WTC11 (cell line): ENCODE data around the gene F10. TPM values are rescaled to one million over a fixed set of nuclear protein-coding genes. Genes with fewer than 3 reads are reported as not detected.

Experiments used
- ATAC-seq: fragments of 200-7000 bp; cut with Tn5 transposase; 2 replicates; pipeline ENCODE4 v1.10.0; 2021; ENCODE audit warnings: mild to moderate bottlenecking, moderate library complexity
- CTCF ChIA-PET: fragments of 300-600 bp; sonication (Branson Sonifier 250); formaldehyde crosslinking; loops from one replicate; lab custom pipeline; 2021; ENCODE audit warnings: antibody characterized with exemption; lab: Charles Lee
- POLR2A ChIA-PET: fragments of 350-600 bp; sonication (Branson Sonifier 250); formaldehyde crosslinking; loops from one replicate; lab custom pipeline; 2021; ENCODE audit warnings: antibody characterized with exemption; lab: Charles Lee
- DNase-seq: peaks from one replicate; pipeline ENCODE4 v3.0.0; 2021; ENCODE audit warnings: low spot score
- H3K27ac Mint-ChIP-seq: 2 replicates; pipeline ENCODE4 v1.8.0; 2021; ENCODE audit warnings: mixed read lengths
- H3K27me3 Mint-ChIP-seq: 2 replicates; pipeline ENCODE4 v1.8.0; 2021; ENCODE audit warnings: low read depth, mild to moderate bottlenecking, moderate library complexity, mixed read lengths
- H3K36me3 Mint-ChIP-seq: 2 replicates; pipeline ENCODE4 v1.8.0; 2021; ENCODE audit warnings: mixed read lengths
- H3K4me1 Mint-ChIP-seq: 2 replicates; pipeline ENCODE4 v1.8.0; 2022; ENCODE audit warnings: mixed read lengths
- H3K4me3 Mint-ChIP-seq: 2 replicates; pipeline ENCODE4 v1.8.0; 2021; ENCODE audit warnings: mild to moderate bottlenecking, moderate library complexity, mixed read lengths
- H3K9me3 Mint-ChIP-seq: 2 replicates; pipeline ENCODE4 v1.8.0; 2021; ENCODE audit warnings: mixed read lengths
- AR ChIP-seq: fragments of 250-450 bp; sonication (Bioruptor Pico); IDR thresholded peaks from 2 replicates; pipeline ENCODE4 v1.9.0; 2021; ENCODE audit warnings: mild to moderate bottlenecking
- ATF1 ChIP-seq: sonication (generic); formaldehyde crosslinking; IDR thresholded peaks from 2 replicates; pipeline ENCODE4 v1.8.1; 2023; ENCODE audit warnings: mild to moderate bottlenecking, moderate library complexity, missing genetic modification reagents
- ESRRA ChIP-seq: sonication (generic); formaldehyde crosslinking; IDR thresholded peaks from 2 replicates; pipeline ENCODE4 v1.8.1; 2022; ENCODE audit warnings: mild to moderate bottlenecking, missing genetic modification reagents, borderline replicate concordance
- ETV6 ChIP-seq: sonication (generic); formaldehyde crosslinking; IDR thresholded peaks from 2 replicates; pipeline ENCODE4 v1.8.1; 2022; ENCODE audit warnings: mild to moderate bottlenecking, missing genetic modification reagents
- FOXK1 ChIP-seq: sonication (generic); formaldehyde crosslinking; IDR thresholded peaks from 2 replicates; pipeline ENCODE4 v1.8.0; 2022; ENCODE audit warnings: mild to moderate bottlenecking, moderate library complexity, missing genetic modification reagents
- HMGA2 ChIP-seq: fragments of 250-450 bp; sonication (Bioruptor Pico); IDR thresholded peaks from 2 replicates; pipeline ENCODE4 v1.4.0; 2021; ENCODE audit warnings: mild to moderate bottlenecking, moderate library complexity
- IRF2 ChIP-seq: sonication (generic); formaldehyde crosslinking; IDR thresholded peaks from 2 replicates; pipeline ENCODE4 v1.8.0; 2022; ENCODE audit warnings: low read depth, missing genetic modification reagents, borderline replicate concordance
- KAT7 ChIP-seq: sonication (generic); formaldehyde crosslinking; IDR thresholded peaks from 2 replicates; pipeline ENCODE4 v1.8.1; 2023; ENCODE audit warnings: missing genetic modification reagents, mild to moderate bottlenecking, borderline replicate concordance
- MAX ChIP-seq: sonication (generic); formaldehyde crosslinking; IDR thresholded peaks from 2 replicates; pipeline ENCODE4 v1.8.0; 2022; ENCODE audit warnings: mild to moderate bottlenecking, missing genetic modification reagents
- MLX ChIP-seq: sonication (generic); formaldehyde crosslinking; IDR thresholded peaks from 2 replicates; pipeline ENCODE4 v1.8.1; 2023; ENCODE audit warnings: mild to moderate bottlenecking, missing genetic modification reagents, moderate library complexity
- NFE2L1 ChIP-seq: sonication (generic); formaldehyde crosslinking; IDR thresholded peaks from 2 replicates; pipeline ENCODE4 v1.8.1; 2023; ENCODE audit warnings: missing genetic modification reagents
- NR1H2 ChIP-seq: sonication (generic); formaldehyde crosslinking; IDR thresholded peaks from 2 replicates; pipeline ENCODE4 v1.9.0; 2021; ENCODE audit warnings: mild to moderate bottlenecking, moderate library complexity, missing genetic modification reagents
- RELA ChIP-seq: sonication (generic); formaldehyde crosslinking; IDR thresholded peaks from 2 replicates; pipeline ENCODE4 v1.8.1; 2022; ENCODE audit warnings: missing genetic modification reagents, mild to moderate bottlenecking, borderline replicate concordance
- TEAD1 ChIP-seq: sonication (generic); formaldehyde crosslinking; IDR thresholded peaks from 2 replicates; pipeline ENCODE4 v1.8.0; 2022; ENCODE audit warnings: mild to moderate bottlenecking, missing genetic modification reagents
- USF2 ChIP-seq: sonication (generic); formaldehyde crosslinking; IDR thresholded peaks from 2 replicates; pipeline ENCODE4 v1.8.1; 2023; ENCODE audit warnings: mild to moderate bottlenecking, missing genetic modification reagents, moderate library complexity
- ZNF121 ChIP-seq: sonication (generic); formaldehyde crosslinking; IDR thresholded peaks from 2 replicates; pipeline ENCODE4 v1.8.0; 2023; ENCODE audit warnings: missing genetic modification reagents
- ZNF219 ChIP-seq: sonication (generic); formaldehyde crosslinking; IDR thresholded peaks from 2 replicates; pipeline ENCODE4 v1.8.0; 2023; ENCODE audit warnings: missing genetic modification reagents, mild to moderate bottlenecking, borderline replicate concordance
- ZNF423 ChIP-seq: fragments of 250-450 bp; sonication (Bioruptor Pico); IDR thresholded peaks from 2 replicates; pipeline ENCODE4 v2.1.2; 2022; ENCODE audit warnings: mild to moderate bottlenecking, moderate library complexity
- ZNF671 ChIP-seq: fragments of 250-450 bp; sonication (Bioruptor Pico); IDR thresholded peaks from 2 replicates; pipeline ENCODE4 v1.8.0; 2021; ENCODE audit warnings: mild to moderate bottlenecking
- total RNA-seq: library from RNA; stranded (reverse); gene quantifications from 3 replicates; pipeline ENCODE4 v1.2.3, GENCODE V29; 2021
- TF ChIP-seq, protein P1 (sequence below): sonication (generic); formaldehyde crosslinking; IDR thresholded peaks from 2 replicates; pipeline ENCODE4 v1.8.0; 2022; ENCODE audit warnings: mild to moderate bottlenecking, missing genetic modification reagents
- TF ChIP-seq, protein P2 (sequence below): sonication (generic); formaldehyde crosslinking; IDR thresholded peaks from 2 replicates; pipeline ENCODE4 v1.8.0; 2022; ENCODE audit warnings: mild to moderate bottlenecking, missing genetic modification reagents
- TF ChIP-seq, protein P3 (sequence below): sonication (generic); formaldehyde crosslinking; IDR thresholded peaks from 2 replicates; pipeline ENCODE4 v1.8.1; 2023; ENCODE audit warnings: mild to moderate bottlenecking, moderate library complexity, missing genetic modification reagents

Gene F10
- total RNA-seq, 1 experiment from 2014 or later: 0.87 TPM

DNA sequence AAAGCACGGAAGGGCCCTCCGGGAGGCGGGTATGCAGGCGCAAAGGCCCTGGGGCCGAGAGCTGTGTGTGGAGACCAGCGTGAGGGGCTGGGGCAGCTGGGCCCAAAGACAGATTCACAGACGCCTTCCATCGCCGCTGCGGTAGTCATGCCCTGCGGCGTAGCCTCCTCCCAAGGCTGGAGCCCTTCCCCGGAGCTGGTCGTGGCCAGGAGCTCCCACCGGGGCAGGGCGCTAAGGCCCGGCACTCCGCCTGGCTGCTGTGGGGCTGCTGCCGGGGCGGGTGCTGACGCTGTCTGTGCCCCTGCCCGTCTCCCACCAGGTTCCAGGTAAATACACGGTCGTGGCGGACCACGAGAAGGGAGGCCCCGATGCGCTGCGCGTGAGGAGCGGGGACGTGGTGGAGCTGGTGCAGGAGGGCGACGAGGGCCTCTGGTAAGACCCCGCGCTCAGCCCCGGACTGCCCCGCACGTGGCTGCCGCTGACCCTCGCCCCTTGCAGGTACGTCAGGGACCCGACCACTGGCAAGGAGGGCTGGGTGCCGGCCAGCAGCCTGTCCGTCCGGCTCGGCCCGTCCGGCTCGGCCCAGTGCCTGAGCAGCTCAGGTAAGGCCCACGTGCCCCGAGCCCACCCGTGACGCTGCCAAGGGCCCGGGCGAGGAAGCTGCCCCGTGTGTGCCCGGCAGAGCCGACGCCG is 26.4 kb upstream of the F10 start:
- no peak for DNase-seq
- ChIA-PET POLR2A (no interaction called here), CTCF (interaction anchor here (1.4 to 2.7 kb wide), 2 partner anchors 10 to 66 kb away, joined by 3 to 10 read pairs; no protein-coding TSS in a partner anchor)
- no peaks in the 10 kb centered on the region for H3K27me3 Mint-ChIP-seq
- no peak for ATAC-seq
- TF ChIP-seq ETV6 (CRISPR knock-in tag) (no peak), ZNF219 (CRISPR knock-in tag) (no peak), USF2 (CRISPR knock-in tag) (no peak), ZNF671 (CRISPR knock-in tag) (no peak), FOXK1 (CRISPR knock-in tag) (no peak), KAT7 (CRISPR knock-in tag) (no peak), IRF2 (CRISPR knock-in tag) (no peak), MLX (no peak), RELA (CRISPR knock-in tag) (no peak), ZNF121 (CRISPR knock-in tag) (no peak), NFE2L1 (CRISPR knock-in tag) (no peak), MAX (CRISPR knock-in tag) (no peak), ESRRA (CRISPR knock-in tag) (no peak), NR1H2 (no peak)
- TF ChIP-seq, protein P1, sequence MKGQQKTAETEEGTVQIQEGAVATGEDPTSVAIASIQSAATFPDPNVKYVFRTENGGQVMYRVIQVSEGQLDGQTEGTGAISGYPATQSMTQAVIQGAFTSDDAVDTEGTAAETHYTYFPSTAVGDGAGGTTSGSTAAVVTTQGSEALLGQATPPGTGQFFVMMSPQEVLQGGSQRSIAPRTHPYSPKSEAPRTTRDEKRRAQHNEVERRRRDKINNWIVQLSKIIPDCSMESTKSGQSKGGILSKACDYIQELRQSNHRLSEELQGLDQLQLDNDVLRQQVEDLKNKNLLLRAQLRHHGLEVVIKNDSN (CRISPR knock-in tag): no peak
- TF ChIP-seq, protein P2, sequence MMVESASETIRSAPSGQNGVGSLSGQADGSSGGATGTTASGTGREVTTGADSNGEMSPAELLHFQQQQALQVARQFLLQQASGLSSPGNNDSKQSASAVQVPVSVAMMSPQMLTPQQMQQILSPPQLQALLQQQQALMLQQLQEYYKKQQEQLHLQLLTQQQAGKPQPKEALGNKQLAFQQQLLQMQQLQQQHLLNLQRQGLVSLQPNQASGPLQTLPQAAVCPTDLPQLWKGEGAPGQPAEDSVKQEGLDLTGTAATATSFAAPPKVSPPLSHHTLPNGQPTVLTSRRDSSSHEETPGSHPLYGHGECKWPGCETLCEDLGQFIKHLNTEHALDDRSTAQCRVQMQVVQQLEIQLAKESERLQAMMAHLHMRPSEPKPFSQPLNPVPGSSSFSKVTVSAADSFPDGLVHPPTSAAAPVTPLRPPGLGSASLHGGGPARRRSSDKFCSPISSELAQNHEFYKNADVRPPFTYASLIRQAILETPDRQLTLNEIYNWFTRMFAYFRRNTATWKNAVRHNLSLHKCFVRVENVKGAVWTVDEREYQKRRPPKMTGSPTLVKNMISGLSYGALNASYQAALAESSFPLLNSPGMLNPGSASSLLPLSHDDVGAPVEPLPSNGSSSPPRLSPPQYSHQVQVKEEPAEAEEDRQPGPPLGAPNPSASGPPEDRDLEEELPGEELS (CRISPR knock-in tag): no peak
- TF ChIP-seq, protein P3, sequence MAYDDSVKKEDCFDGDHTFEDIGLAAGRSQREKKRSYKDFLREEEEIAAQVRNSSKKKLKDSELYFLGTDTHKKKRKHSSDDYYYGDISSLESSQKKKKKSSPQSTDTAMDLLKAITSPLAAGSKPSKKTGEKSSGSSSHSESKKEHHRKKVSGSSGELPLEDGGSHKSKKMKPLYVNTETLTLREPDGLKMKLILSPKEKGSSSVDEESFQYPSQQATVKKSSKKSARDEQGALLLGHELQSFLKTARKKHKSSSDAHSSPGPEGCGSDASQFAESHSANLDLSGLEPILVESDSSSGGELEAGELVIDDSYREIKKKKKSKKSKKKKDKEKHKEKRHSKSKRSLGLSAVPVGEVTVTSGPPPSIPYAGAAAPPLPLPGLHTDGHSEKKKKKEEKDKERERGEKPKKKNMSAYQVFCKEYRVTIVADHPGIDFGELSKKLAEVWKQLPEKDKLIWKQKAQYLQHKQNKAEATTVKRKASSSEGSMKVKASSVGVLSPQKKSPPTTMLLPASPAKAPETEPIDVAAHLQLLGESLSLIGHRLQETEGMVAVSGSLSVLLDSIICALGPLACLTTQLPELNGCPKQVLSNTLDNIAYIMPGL (CRISPR knock-in tag): no peak
- TF ChIP-seq, all 79 proteins: peak for 0
- H3K27ac Mint-ChIP-seq: no peak overlapping the region
- H3K4me3 Mint-ChIP-seq: no peak overlapping the region
- no peaks in the 10 kb centered on the region for H3K9me3 Mint-ChIP-seq
- no peaks in the 10 kb centered on the region for H3K36me3 Mint-ChIP-seq
- peaks cover 3% of the 10 kb centered on the region; the same call in 1 of the 2 replicates for H3K4me1 Mint-ChIP-seq

DNA sequence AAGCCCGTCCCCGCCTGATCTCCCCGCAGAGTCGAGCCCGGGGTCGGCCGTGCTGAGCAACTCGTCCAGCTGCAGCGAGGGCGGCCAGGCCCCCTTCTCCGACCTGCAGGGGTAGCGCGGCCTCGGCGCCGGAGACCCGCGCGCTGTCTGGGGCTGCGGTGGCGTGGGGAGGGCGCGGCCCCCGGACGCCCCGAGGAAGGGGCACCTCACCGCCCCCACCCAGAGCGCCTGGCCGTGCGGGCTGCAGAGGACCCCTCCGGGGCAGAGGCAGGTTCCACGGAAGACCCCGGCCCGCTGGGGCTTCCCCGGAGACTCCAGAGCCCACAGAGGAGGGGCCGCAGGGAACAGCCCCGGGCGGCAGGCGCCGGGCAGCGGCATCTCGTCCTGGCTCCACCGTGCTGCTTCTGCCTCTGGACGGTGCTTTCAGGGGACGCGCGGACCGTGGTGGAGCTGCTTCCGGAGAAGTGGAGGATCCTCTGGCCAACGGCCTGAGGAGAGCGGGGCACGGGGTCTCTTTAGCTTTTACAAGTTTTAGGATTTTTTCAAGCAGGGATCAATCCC is 25.8 kb upstream of the F10 start:
- ChIA-PET CTCF (interaction anchor here (0.6 to 2.7 kb wide), 3 partner anchors 11 to 116 kb away, joined by 3 to 10 read pairs (median 5); no protein-coding TSS in a partner anchor), POLR2A (interaction anchor here (1.1 kb wide), 1 partner anchor 13 kb away, joined by 3 read pairs; no protein-coding TSS in a partner anchor)
- H3K27ac Mint-ChIP-seq: no peak overlapping the region
- no peaks in the 10 kb centered on the region for H3K27me3 Mint-ChIP-seq
- ATAC-seq (no peak), DNase-seq (no peak)
- H3K4me1 Mint-ChIP-seq: peaks cover 3% of the 10 kb centered on the region; the same call in 1 of the 2 replicates
- H3K4me3 Mint-ChIP-seq: no peak overlapping the region
- no peaks in the 10 kb centered on the region for H3K9me3 Mint-ChIP-seq
- no peaks in the 10 kb centered on the region for H3K36me3 Mint-ChIP-seq
- TF ChIP-seq ZNF423 (CRISPR knock-in tag) (no peak), TEAD1 (CRISPR knock-in tag) (no peak), HMGA2 (CRISPR knock-in tag) (no peak), ATF1 (CRISPR knock-in tag) (no peak), AR (CRISPR knock-in tag) (no peak), MAX (CRISPR knock-in tag) (no peak)
- TF ChIP-seq, protein P2 (CRISPR knock-in tag): no peak
